Right lung (tissue), 5 donors: Measurements from ENCODE around the gene RASGRP3. TPM values are rescaled to one million over a fixed set of nuclear protein-coding genes. Genes with fewer than 3 reads are reported as not detected.

Experiments
- DNase-seq, 2 donors: peaks; one replicate each; pipeline ENCODE4 v3.0.0-alpha.2; 2013
- polyA plus RNA-seq, 5 donors: library from polyadenylated mRNA; unstranded; fragments of 120-200 nt; gene quantifications; one replicate each; pipeline versions ENCODE4 v1.2.1 to v1.2.3, GENCODE V29; 2013; ENCODE audit warnings: inconsistent platforms in 1 of 5, low replicate concordance in 1 of 5; ENCODE audit not compliant: insufficient read length in 5 of 5, insufficient read depth in 1 of 5

Gene RASGRP3
- polyA plus RNA-seq, 5 donors: 22.8 to 43.0 (median 32.7) TPM

- DNase-seq: no peak
Measured at GRCh38 chr2:33518929-33519328, 42.5 kb downstream of the RASGRP3 start.

- peak in 1 of 2 donors; percentile 29 for DNase-seq
Measured at GRCh38 chr2:33521791-33522281, 45.4 kb downstream of the RASGRP3 start.

- no peak for DNase-seq
Measured at GRCh38 chr2:33522576-33522975, 46.1 kb downstream of the RASGRP3 start.

- DNase-seq: no peak
Measured at GRCh38 chr2:33525666-33526065, 49.2 kb downstream of the RASGRP3 start.

- DNase-seq: no peak
Measured at GRCh38 chr2:33526132-33526531, 49.7 kb downstream of the RASGRP3 start.

- DNase-seq: no peak
Measured at GRCh38 chr2:33526921-33527320, 50.5 kb downstream of the RASGRP3 start.

GRCh38 chr2:33528441-33528950 is 52.0 kb downstream of the RASGRP3 start:
- DNase-seq: no peak

GRCh38 chr2:33529771-33530481 is 53.5 kb downstream of the RASGRP3 start:
- no peak for DNase-seq

- DNase-seq: no peak
Measured at GRCh38 chr2:33530690-33531548, 54.5 kb downstream of the RASGRP3 start.

- no peak for DNase-seq
Measured at GRCh38 chr2:33531549-33532059, 55.2 kb downstream of the RASGRP3 start.

- DNase-seq: no peak
Measured at GRCh38 chr2:33532146-33532545, 55.7 kb downstream of the RASGRP3 start.

- DNase-seq: no peak
Measured at GRCh38 chr2:33532966-33533365, 56.5 kb downstream of the RASGRP3 start.

- no peak for DNase-seq
Measured at GRCh38 chr2:33535421-33535820, 59.0 kb downstream of the RASGRP3 start.

GRCh38 chr2:33541243-33541642 is 64.8 kb downstream of the RASGRP3 start:
- no peak for DNase-seq

GRCh38 chr2:33550206-33550605 is 73.8 kb downstream of the RASGRP3 start:
- DNase-seq: no peak

- no peak for DNase-seq
Measured at GRCh38 chr2:33552758-33553461, 76.5 kb downstream of the RASGRP3 start.

- DNase-seq: no peak
Measured at GRCh38 chr2:33555681-33556080, 79.2 kb downstream of the RASGRP3 start.

- DNase-seq: no peak
Measured at GRCh38 chr2:33559328-33559727, 82.9 kb downstream of the RASGRP3 start.

- DNase-seq: no peak
Measured at GRCh38 chr2:33560017-33560416, 83.6 kb downstream of the RASGRP3 start.

GRCh38 chr2:33561872-33562271 is 85.4 kb downstream of the RASGRP3 start:
- no peak for DNase-seq

GRCh38 chr2:33570681-33571080 is 94.2 kb downstream of the RASGRP3 start:
- DNase-seq: no peak

- DNase-seq: no peak
Measured at GRCh38 chr2:33573657-33574056, 97.2 kb downstream of the RASGRP3 start.
